Ovary (tissue), 3 donors: Measurements from ENCODE around the gene TBC1D22B.
"Not testable (repeated sequence)": the region's sequence is repeated elsewhere in the genome, so short reads cannot be mapped to it uniquely, and the experiment has no call there.

Experiments used
- CTCF ChIP-seq, 3 donors: fragments of 450-650 bp in 2 of 3; fragments of 200-600 bp in 1 of 3; IDR thresholded peaks; one replicate each; pipeline versions ENCODE4 v1.5.1 to v1.8.0; 2016 to 2022; ENCODE audit warnings: antibody characterized with exemption in 3 of 3, mild to moderate bottlenecking in 1 of 3
- POLR2A ChIP-seq: fragments of 450-650 bp; IDR thresholded peaks from one replicate; pipeline ENCODE4 v1.6.1; 2017; ENCODE audit warnings: antibody characterized with exemption, mild to moderate bottlenecking, moderate library complexity
- donor health status: DM: no; HTN: no; CAD: no.

GRCh38 chr6:37330345-37330744 is 72.8 kb downstream of the TBC1D22B start:
- TF ChIP-seq CTCF (IDR thresholded peaks at IDR 0.05); POLR2A: not testable (repeated sequence)
